ENCODE data around the gene PBX1. TPM values are rescaled to one million over a fixed set of nuclear protein-coding genes. Genes with fewer than 3 reads are reported as not detected.

PBX1 gene
- total and polyA plus RNA-seq, 8 donors, result 11.0 to 113 (median 23.0) TPM

GRCh38 chr1:164709541-164710278 lies 150.7 kb downstream of the PBX1 start:
- peaks cover 50 to 88% (median 70%) of the 10 kb centered on the region in 4 donors for H3K4me1 ChIP-seq
- no peak for DNase-seq
- peak overlapping the region in 3 of 5 donors; percentile 74 to 81 (median 78) for H3K27ac ChIP-seq
- H3K9me3 ChIP-seq, result no peaks in the 10 kb centered on the region
- WGBS, 5 donors, result 77 to 89% (median 85%) methylated on average over 10 of the region's 10 CpGs
- no peak overlapping the region for H3K4me3 ChIP-seq
- no peaks in the 10 kb centered on the region for H3K27me3 ChIP-seq
- intact Hi-C loops (cut with DNase I; ENCODE audit: low total_unique reads), result no loop called here
- no peaks in the 10 kb centered on the region for H3K36me3 ChIP-seq
- TF ChIP-seq CTCF (IDR thresholded peaks at IDR 0.05), result no peak

- TF ChIP-seq CTCF (IDR thresholded peaks at IDR 0.05) (no peak), EP300 (IDR thresholded peaks at IDR 0.05) (peak; percentile 9), POLR2AphosphoS5 (IDR thresholded peaks at IDR 0.05) (peak in 2 of 3 donors; percentile 78 to 82)
- WGBS, 5 donors, result 18 to 28% (median 28%) methylated on average over 24 to 25 of the region's 25 CpGs
- DNase-seq, result peak; percentile 67 to 83
- no peak overlapping the region for H3K4me3 ChIP-seq
- peak overlapping the region; percentile 67 to 86 (median 82) for H3K27ac ChIP-seq
- H3K4me1 ChIP-seq, result peaks cover 40 to 90% (median 63%) of the 10 kb centered on the region in 4 donors
- intact Hi-C loops (cut with DNase I; ENCODE audit: low total_unique reads), result no loop called here
- H3K9me3 ChIP-seq, result no peaks in the 10 kb centered on the region
- no peaks in the 10 kb centered on the region for H3K36me3 ChIP-seq
- H3K27me3 ChIP-seq, result no peaks in the 10 kb centered on the region
These were observed 153.4 kb downstream of the PBX1 start for GRCh38 chr1:164712131-164713036.

GRCh38 chr1:164713456-164714207 lies 154.6 kb downstream of the PBX1 start:
- Histone ChIP-seq H3K27ac (peak overlapping the region in 4 of 5 donors; percentile 67 to 86 (median 83)), H3K36me3 (no peaks in the 10 kb centered on the region), H3K4me3 (no peak overlapping the region), H3K27me3 (no peaks in the 10 kb centered on the region), H3K4me1 (peaks cover 32 to 88% (median 61%) of the 10 kb centered on the region in 4 donors), H3K9me3 (no peaks in the 10 kb centered on the region)
- DNase-seq, result no peak
- TF ChIP-seq POLR2AphosphoS5 (IDR thresholded peaks at IDR 0.05) (peak in 1 of 3 donors; percentile 13), EP300 (IDR thresholded peaks at IDR 0.05) (no peak), CTCF (IDR thresholded peaks at IDR 0.05) (no peak), POLR2A (IDR thresholded peaks at IDR 0.05) (no peak)
- 37 to 63% (median 54%) methylated on average over 5 of the region's 5 CpGs for WGBS, 5 donors
- intact Hi-C loops (cut with DNase I; ENCODE audit: low total_unique reads), result no loop called here
